ENCODE results near the gene PEX14. TPM values are rescaled to one million over a fixed set of nuclear protein-coding genes. Genes with fewer than 3 reads are reported as not detected.

PEX14 gene
- total RNA-seq, 1 donor: 15.2 TPM

DNA sequence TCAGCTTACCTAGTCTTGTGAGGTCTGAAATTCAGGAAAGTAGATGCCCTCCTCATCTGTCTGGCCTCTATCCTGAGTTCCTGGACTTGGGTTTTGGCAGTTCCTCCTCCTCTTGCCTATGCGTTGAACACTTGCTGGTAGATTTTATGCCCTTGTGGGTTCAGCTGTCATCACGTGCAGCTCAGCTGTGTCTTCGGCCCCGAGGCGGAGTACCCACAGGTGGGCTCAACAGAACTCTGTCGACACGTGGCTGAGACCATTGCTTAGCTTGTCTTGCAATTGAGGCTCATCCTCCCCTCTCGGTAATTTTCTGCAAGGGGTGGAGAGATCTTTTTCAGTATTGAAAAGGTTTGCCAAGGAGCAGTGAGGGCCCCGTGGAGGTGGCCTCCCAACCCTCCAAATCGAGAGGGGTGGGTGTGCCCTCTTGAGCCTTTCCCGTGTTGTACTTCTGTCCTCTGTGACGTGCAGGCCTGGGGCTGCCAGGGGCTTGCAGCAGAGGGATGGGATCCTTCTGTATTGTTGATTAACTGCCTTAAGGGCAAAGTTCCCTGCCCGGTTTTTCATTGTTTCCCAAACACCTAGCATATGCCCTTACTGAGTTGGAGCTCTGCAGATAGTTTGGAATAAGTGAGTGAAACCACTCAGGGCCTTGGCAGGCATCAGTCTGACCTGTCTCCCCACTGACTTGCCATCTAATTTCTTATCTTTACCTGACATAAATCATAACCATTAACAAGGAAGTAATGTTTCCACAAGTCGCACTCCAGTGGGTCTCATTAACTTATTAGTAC lies 41.6 kb upstream of the PEX14 start:
- Histone ChIP-seq H3K27ac (ENCODE audit: low read depth, low read length) (no peak overlapping the region), H3K4me1 (ENCODE audit: insufficient read depth, low read length) (peaks cover 15% of the 10 kb centered on the region)
- TF ChIP-seq, protein P1, sequence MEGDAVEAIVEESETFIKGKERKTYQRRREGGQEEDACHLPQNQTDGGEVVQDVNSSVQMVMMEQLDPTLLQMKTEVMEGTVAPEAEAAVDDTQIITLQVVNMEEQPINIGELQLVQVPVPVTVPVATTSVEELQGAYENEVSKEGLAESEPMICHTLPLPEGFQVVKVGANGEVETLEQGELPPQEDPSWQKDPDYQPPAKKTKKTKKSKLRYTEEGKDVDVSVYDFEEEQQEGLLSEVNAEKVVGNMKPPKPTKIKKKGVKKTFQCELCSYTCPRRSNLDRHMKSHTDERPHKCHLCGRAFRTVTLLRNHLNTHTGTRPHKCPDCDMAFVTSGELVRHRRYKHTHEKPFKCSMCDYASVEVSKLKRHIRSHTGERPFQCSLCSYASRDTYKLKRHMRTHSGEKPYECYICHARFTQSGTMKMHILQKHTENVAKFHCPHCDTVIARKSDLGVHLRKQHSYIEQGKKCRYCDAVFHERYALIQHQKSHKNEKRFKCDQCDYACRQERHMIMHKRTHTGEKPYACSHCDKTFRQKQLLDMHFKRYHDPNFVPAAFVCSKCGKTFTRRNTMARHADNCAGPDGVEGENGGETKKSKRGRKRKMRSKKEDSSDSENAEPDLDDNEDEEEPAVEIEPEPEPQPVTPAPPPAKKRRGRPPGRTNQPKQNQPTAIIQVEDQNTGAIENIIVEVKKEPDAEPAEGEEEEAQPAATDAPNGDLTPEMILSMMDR (IDR thresholded peaks at IDR 0.05; ENCODE audit: extremely low read depth, low read depth, low read length): no peak

GRCh38 chr1:10433790-10434189 lies 41.0 kb upstream of the PEX14 start:
- H3K36me3 ChIP-seq (ENCODE audit: insufficient read depth, low read length): no peaks in the 10 kb centered on the region
- H3K4me3 ChIP-seq (ENCODE audit: insufficient read depth, low read length): no peak overlapping the region
- H3K4me1 ChIP-seq (ENCODE audit: insufficient read depth, low read length): peaks cover 15% of the 10 kb centered on the region
- no peaks in the 10 kb centered on the region for H4K20me1 ChIP-seq (ENCODE audit: insufficient read depth, low read length)
- no peak for DNase-seq (ENCODE audit: insufficient read length, low spot score, missing footprints)
- H3K4me2 ChIP-seq (ENCODE audit: insufficient read depth, low read length): no peak overlapping the region
- no peaks in the 10 kb centered on the region for H3K9me3 ChIP-seq (ENCODE audit: low read depth, low read length)
- no peak overlapping the region for H3K27ac ChIP-seq (ENCODE audit: low read depth, low read length)
- no peak overlapping the region for H2AFZ ChIP-seq (ENCODE audit: low read length)
- no peaks in the 10 kb centered on the region for H3K27me3 ChIP-seq (ENCODE audit: insufficient read depth, low read length)
- TF ChIP-seq, protein P1 (IDR thresholded peaks at IDR 0.05; ENCODE audit: extremely low read depth, low read depth, low read length): no peak
- H3K79me2 ChIP-seq (ENCODE audit: insufficient read depth, low read length): peaks cover 21% of the 10 kb centered on the region

More for the DNA sequence above, 41.6 kb upstream of the PEX14 start:
- no peaks in the 10 kb centered on the region for H3K36me3 ChIP-seq (ENCODE audit: insufficient read depth, low read length)
- no peaks in the 10 kb centered on the region for H4K20me1 ChIP-seq (ENCODE audit: insufficient read depth, low read length)
- no peak for DNase-seq (ENCODE audit: insufficient read length, low spot score, missing footprints)
- no peak overlapping the region for H3K4me3 ChIP-seq (ENCODE audit: insufficient read depth, low read length)
- no peaks in the 10 kb centered on the region for H3K9me3 ChIP-seq (ENCODE audit: low read depth, low read length)
- no peak overlapping the region for H2AFZ ChIP-seq (ENCODE audit: low read length)
- H3K27me3 ChIP-seq (ENCODE audit: insufficient read depth, low read length): no peaks in the 10 kb centered on the region
- no peak overlapping the region for H3K4me2 ChIP-seq (ENCODE audit: insufficient read depth, low read length)
- H3K79me2 ChIP-seq (ENCODE audit: insufficient read depth, low read length): peaks cover 21% of the 10 kb centered on the region

- no peak for DNase-seq (ENCODE audit: insufficient read length, low spot score, missing footprints)
- no peak overlapping the region for H3K4me3 ChIP-seq (ENCODE audit: insufficient read depth, low read length)
- H3K36me3 ChIP-seq (ENCODE audit: insufficient read depth, low read length): no peaks in the 10 kb centered on the region
- H3K4me1 ChIP-seq (ENCODE audit: insufficient read depth, low read length): peaks cover 14% of the 10 kb centered on the region
- no peaks in the 10 kb centered on the region for H3K9me3 ChIP-seq (ENCODE audit: low read depth, low read length)
- no peak overlapping the region for H2AFZ ChIP-seq (ENCODE audit: low read length)
- H3K79me2 ChIP-seq (ENCODE audit: insufficient read depth, low read length): peaks cover 21% of the 10 kb centered on the region
- H3K27me3 ChIP-seq (ENCODE audit: insufficient read depth, low read length): no peaks in the 10 kb centered on the region
- H3K27ac ChIP-seq (ENCODE audit: low read depth, low read length): no peak overlapping the region
- H3K4me2 ChIP-seq (ENCODE audit: insufficient read depth, low read length): no peak overlapping the region
- no peaks in the 10 kb centered on the region for H4K20me1 ChIP-seq (ENCODE audit: insufficient read depth, low read length)
- TF ChIP-seq, protein P1 (IDR thresholded peaks at IDR 0.05; ENCODE audit: extremely low read depth, low read depth, low read length): no peak
Measured at GRCh38 chr1:10434590-10434989, 40.2 kb upstream of the PEX14 start.

DNA sequence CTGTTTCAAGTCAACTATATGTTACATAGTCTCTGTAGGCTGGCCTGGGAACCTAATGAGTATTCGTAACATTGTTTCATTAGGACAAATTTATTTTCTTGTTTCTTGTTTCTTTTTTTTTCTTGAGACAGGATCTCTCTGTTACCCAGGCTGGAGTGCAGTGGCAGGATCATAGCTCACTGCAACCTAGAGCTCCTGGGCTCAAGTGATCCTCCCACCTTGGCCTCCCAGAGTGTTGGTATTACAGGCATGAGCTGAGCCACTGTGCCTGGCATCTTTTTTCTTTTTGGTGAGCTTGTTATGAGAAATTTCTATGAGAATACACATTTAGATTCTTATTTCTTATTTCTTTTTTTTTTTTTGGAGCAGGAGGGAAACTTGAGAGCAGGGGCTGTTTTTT lies 37.7 kb upstream of the PEX14 start:
- TF ChIP-seq, protein P1 (IDR thresholded peaks at IDR 0.05; ENCODE audit: extremely low read depth, low read depth, low read length): no peak
- DNase-seq (ENCODE audit: insufficient read length, low spot score, missing footprints): no peak
- Histone ChIP-seq H3K4me3 (ENCODE audit: insufficient read depth, low read length) (no peak overlapping the region), H3K4me1 (ENCODE audit: insufficient read depth, low read length) (no peaks in the 10 kb centered on the region), H3K79me2 (ENCODE audit: insufficient read depth, low read length) (peaks cover 8% of the 10 kb centered on the region), H3K9me3 (ENCODE audit: low read depth, low read length) (no peaks in the 10 kb centered on the region), H3K36me3 (ENCODE audit: insufficient read depth, low read length) (no peaks in the 10 kb centered on the region), H4K20me1 (ENCODE audit: insufficient read depth, low read length) (no peaks in the 10 kb centered on the region), H2AFZ (ENCODE audit: low read length) (no peak overlapping the region), H3K27me3 (ENCODE audit: insufficient read depth, low read length) (no peaks in the 10 kb centered on the region), H3K4me2 (ENCODE audit: insufficient read depth, low read length) (no peak overlapping the region), H3K27ac (ENCODE audit: low read depth, low read length) (no peak overlapping the region)

All from osteoblast (primary cell).